HUES64 (cell line): ENCODE data around the gene LPP.
"Not testable (repeated sequence)": the region's sequence is repeated elsewhere in the genome, so short reads cannot be mapped to it uniquely, and the experiment has no call there.

ENCODE experiments used
- H3K27ac ChIP-seq: 2 replicates; pipeline ENCODE4 v1.7.0; 2013; ENCODE audit warnings: low read depth, low read length, inconsistent platforms
- H3K27me3 ChIP-seq: 2 replicates; pipeline ENCODE4 v1.6.1; 2013; ENCODE audit warnings: mild to moderate bottlenecking, low read length; ENCODE audit not compliant: insufficient read depth
- H3K36me3 ChIP-seq: 2 replicates; pipeline ENCODE4 v1.6.1; 2013; ENCODE audit warnings: mild to moderate bottlenecking, low read length; ENCODE audit not compliant: insufficient read depth
- H3K4me1 ChIP-seq: 2 replicates; pipeline ENCODE4 v1.6.1; 2013; ENCODE audit warnings: mild to moderate bottlenecking, low read length, moderate library complexity; ENCODE audit not compliant: insufficient read depth
- H3K4me3 ChIP-seq: 2 replicates; pipeline ENCODE4 v1.5.1; 2013; ENCODE audit warnings: mild to moderate bottlenecking, low read length, moderate library complexity
- H3K9ac ChIP-seq: 2 replicates; pipeline ENCODE4 v1.6.1; 2013; ENCODE audit warnings: mild to moderate bottlenecking, low read depth, low read length
- H3K9me3 ChIP-seq: 2 replicates; pipeline ENCODE4 v1.6.1; 2013; ENCODE audit warnings: low read depth, low read length; ENCODE audit not compliant: insufficient read depth
- WGBS: fragments of 150-250, 120-280 bp; methylation state at CpG from one replicate; pipeline ENCODE4 v1.1.7; 2013; ENCODE audit warnings: missing lambda C conversion rate; 5-methylcytosine and 5-hydroxymethylcytosine counted together

LPP gene

DNA sequence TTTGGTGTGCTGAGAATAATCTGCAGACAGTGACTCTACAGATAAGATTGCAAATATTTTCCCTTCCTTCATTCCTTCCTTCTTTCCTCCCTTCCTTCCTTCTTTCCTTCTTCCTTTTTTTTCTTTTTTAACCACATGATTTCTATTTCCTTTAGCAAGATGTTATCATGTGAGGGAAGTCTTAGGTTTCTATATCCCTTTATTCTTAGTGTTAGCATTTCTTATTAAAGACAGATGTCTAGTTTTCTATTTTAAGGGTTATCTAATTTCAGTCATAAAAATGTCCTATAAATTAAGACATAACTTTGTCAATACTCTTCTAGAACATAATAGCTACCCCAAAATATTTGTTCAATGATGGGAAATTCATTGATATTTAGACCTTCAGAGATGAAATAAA, 470.9 kb downstream of the LPP start:
- Histone ChIP-seq H3K4me1 (no peaks in the 10 kb centered on the region), H3K36me3 (no peaks in the 10 kb centered on the region), H3K9me3 (no peaks in the 10 kb centered on the region), H3K27ac (no peak overlapping the region), H3K4me3 (no peak overlapping the region), H3K9ac (no peak overlapping the region), H3K27me3 (no peaks in the 10 kb centered on the region)

DNA sequence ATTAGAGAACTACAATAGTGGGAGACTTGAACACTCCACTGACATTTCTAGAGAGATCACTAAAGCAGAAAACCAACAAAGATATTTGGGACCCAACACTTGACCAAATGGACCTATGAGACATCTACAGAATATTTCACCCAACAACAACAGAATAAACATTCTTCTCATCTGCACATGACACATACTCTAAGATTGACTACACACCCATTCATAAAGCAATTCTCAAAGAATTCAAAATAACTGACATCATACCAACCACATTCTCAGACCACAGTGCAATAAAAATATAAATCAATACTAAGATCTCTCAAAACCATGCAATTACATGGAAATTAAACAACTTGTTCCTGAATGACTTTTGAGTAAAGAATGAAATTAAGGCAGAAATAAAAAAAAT, 473.7 kb downstream of the LPP start:
- Histone ChIP-seq H3K36me3 (no peaks in the 10 kb centered on the region), H3K9me3 (0 out of 2 replicates have a peak, but pooled peaks cover 3% of the 10 kb centered on the region), H3K9ac (no peak overlapping the region), H3K27me3 (no peaks in the 10 kb centered on the region), H3K4me1 (no peaks in the 10 kb centered on the region), H3K27ac (no peak overlapping the region), H3K4me3 (no peak overlapping the region)

- H3K27ac ChIP-seq = no peak overlapping the region
- no peak overlapping the region for H3K9ac ChIP-seq
- H3K27me3 ChIP-seq = no peaks in the 10 kb centered on the region
- no peaks in the 10 kb centered on the region for H3K36me3 ChIP-seq
- H3K9me3 ChIP-seq = 0 out of 2 replicates have a peak, but pooled peaks cover 3% of the 10 kb centered on the region
- WGBS = 94% methylated on average over 5 of the region's 5 CpGs
- H3K4me1 ChIP-seq = no peaks in the 10 kb centered on the region
- no peak overlapping the region for H3K4me3 ChIP-seq
Observed at GRCh38 chr3:188631291-188632010, 477.5 kb downstream of the LPP start.

- H3K27me3 ChIP-seq = no peaks in the 10 kb centered on the region
- 100% methylated on average over 3 of the region's 4 CpGs for WGBS
- H3K9me3 ChIP-seq = 0 out of 2 replicates have a peak, but pooled peaks cover 3% of the 10 kb centered on the region
- H3K4me1 ChIP-seq = no peaks in the 10 kb centered on the region
- H3K4me3 ChIP-seq = no peak overlapping the region
- H3K36me3 ChIP-seq = no peaks in the 10 kb centered on the region
- no peak overlapping the region for H3K27ac ChIP-seq
- H3K9ac ChIP-seq = no peak overlapping the region
Observed at GRCh38 chr3:188633206-188633605, 479.2 kb downstream of the LPP start.

DNA sequence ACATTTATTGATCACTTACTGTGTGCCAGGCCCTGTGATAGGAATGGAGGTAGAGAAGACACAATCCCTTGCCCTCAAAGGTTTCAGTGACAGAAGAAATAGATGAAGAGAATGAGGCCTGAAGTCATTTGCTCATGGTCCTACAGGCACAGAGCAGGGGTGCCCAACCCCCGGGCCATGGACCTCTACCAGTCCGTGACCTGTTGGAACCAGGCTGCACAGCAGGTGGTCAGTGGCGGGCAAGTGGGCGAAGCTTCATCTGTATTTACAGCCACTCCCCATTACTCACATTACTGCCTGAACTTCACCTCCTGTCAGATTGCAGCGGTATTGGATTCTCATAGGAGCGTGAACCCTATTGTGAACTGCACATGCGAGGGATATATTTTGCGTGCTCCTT, 480.3 kb downstream of the LPP start:
- Histone ChIP-seq H3K36me3 (no peaks in the 10 kb centered on the region), H3K27me3 (no peaks in the 10 kb centered on the region), H3K27ac (no peak overlapping the region), H3K4me1 (no peaks in the 10 kb centered on the region), H3K9ac (no peak overlapping the region), H3K9me3 (0 out of 2 replicates have a peak, but pooled peaks cover 3% of the 10 kb centered on the region), H3K4me3 (no peak overlapping the region)
- 96% methylated on average over 8 of the region's 8 CpGs for WGBS

- Histone ChIP-seq H3K9me3 (no peaks in the 10 kb centered on the region), H3K4me3 (no peak overlapping the region), H3K27me3 (no peaks in the 10 kb centered on the region), H3K9ac (no peak overlapping the region), H3K36me3 (no peaks in the 10 kb centered on the region), H3K4me1 (no peaks in the 10 kb centered on the region), H3K27ac (no peak overlapping the region)
- 93% methylated on average over 10 of the region's 10 CpGs for WGBS
Observed at GRCh38 chr3:188635258-188636042, 481.5 kb downstream of the LPP start.

DNA sequence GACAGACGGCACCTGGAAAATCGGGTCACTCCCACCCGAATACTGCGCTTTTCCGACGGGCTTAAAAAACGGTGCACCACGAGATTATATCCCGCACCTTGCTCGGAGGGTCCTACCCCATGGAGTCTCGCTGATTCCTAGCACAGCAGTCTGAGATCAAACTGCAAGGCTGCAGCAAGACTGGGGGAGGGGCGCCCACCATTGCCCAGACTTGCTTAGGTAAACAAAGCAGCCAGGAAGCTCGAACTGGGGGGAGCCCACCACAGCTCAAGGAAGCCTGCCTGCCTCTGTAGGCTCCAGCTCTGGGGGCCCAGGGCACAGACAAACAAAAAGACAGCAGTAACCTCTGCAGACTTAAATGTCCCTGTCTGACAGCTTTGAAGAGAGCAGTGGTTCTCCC, 482.3 kb downstream of the LPP start:
- not testable (repeated sequence) for H3K36me3 ChIP-seq
- 89% methylated on average over 13 of the region's 13 CpGs for WGBS

GRCh38 chr3:188641076-188641475, 487.1 kb downstream of the LPP start:
- H3K36me3 ChIP-seq = no peaks in the 10 kb centered on the region

More for the DNA sequence above, 482.3 kb downstream of the LPP start:
- H3K27ac ChIP-seq, H3K4me3 ChIP-seq, H3K9ac ChIP-seq, H3K9me3 ChIP-seq, H3K4me1 ChIP-seq, H3K27me3 ChIP-seq: not testable (repeated sequence)

DNA sequence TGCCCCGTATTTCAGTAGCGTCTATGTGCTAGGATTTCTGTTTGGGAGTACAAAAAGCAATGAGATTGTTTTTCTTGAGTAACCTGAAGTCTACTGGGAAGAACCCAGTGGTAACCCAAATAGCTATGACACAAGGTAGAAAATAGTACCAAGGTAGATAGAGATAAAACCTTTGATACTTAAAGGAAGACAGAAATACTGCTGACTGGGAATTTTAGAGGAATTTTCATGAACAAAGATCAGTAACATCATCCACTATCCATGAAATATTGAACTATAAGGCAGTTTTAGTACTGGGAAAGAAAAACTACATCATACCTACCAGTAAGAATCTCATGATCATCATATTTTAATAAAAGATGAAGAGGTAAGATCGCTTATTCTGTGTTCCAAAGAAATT, 489.8 kb downstream of the LPP start:
- Histone ChIP-seq H3K4me3 (no peak overlapping the region), H3K36me3 (no peaks in the 10 kb centered on the region), H3K27me3 (no peaks in the 10 kb centered on the region), H3K4me1 (no peaks in the 10 kb centered on the region), H3K9me3 (no peaks in the 10 kb centered on the region), H3K27ac (no peak overlapping the region), H3K9ac (no peak overlapping the region)
- WGBS = 97% methylated on average over 3 of the region's 3 CpGs

More at GRCh38 chr3:188641076-188641475, 487.1 kb downstream of the LPP start:
- Histone ChIP-seq H3K9ac (no peak overlapping the region), H3K27ac (no peak overlapping the region), H3K9me3 (no peaks in the 10 kb centered on the region), H3K4me3 (no peak overlapping the region), H3K27me3 (no peaks in the 10 kb centered on the region), H3K4me1 (no peaks in the 10 kb centered on the region)
- 92% methylated on average over 3 of the region's 3 CpGs for WGBS

GRCh38 chr3:188646592-188646991, 492.6 kb downstream of the LPP start:
- H3K9me3 ChIP-seq = no peaks in the 10 kb centered on the region
- no peaks in the 10 kb centered on the region for H3K36me3 ChIP-seq
- no peaks in the 10 kb centered on the region for H3K4me1 ChIP-seq
- no peak overlapping the region for H3K27ac ChIP-seq
- no peaks in the 10 kb centered on the region for H3K27me3 ChIP-seq
- H3K4me3 ChIP-seq = no peak overlapping the region
- WGBS = 0% methylated on average over 1 of the region's 1 CpG
- H3K9ac ChIP-seq = no peak overlapping the region

- H3K27me3 ChIP-seq = no peaks in the 10 kb centered on the region
- no peak overlapping the region for H3K9ac ChIP-seq
- H3K4me1 ChIP-seq = no peaks in the 10 kb centered on the region
- no peaks in the 10 kb centered on the region for H3K9me3 ChIP-seq
- H3K27ac ChIP-seq = no peak overlapping the region
- no peak overlapping the region for H3K4me3 ChIP-seq
- H3K36me3 ChIP-seq = no peaks in the 10 kb centered on the region
- 96% methylated on average over 6 of the region's 6 CpGs for WGBS
Observed at GRCh38 chr3:188647237-188647636, 493.3 kb downstream of the LPP start.
